CD4-positive, alpha-beta memory T cell (primary cell): ENCODE results near the gene PSMD14. TPM values are rescaled to one million over a fixed set of nuclear protein-coding genes. Genes with fewer than 3 reads are reported as not detected.

Source experiments
- CTCF ChIA-PET: fragments of 350-600 bp; sonication (Branson Sonifier 250); formaldehyde crosslinking; loops from one replicate; lab custom pipeline; 2021; ENCODE audit warnings: inconsistent platforms; ENCODE audit not compliant: partially characterized antibody; lab: Charles Lee
- POLR2A ChIA-PET: fragments of 350-600 bp; sonication (Branson Sonifier 250); formaldehyde crosslinking; loops from one replicate; lab custom pipeline; 2021; ENCODE audit not compliant: partially characterized antibody; lab: Charles Lee
- DNase-seq, 5 donors: peaks; one replicate each; pipeline versions ENCODE4 v3.0.0 to v3.0.0-alpha.2; 2020 to 2022; ENCODE audit warnings: mixed read lengths in 1 of 5
- H3K27ac ChIP-seq: one replicate; pipeline ENCODE4 v1.7.0; 2013; ENCODE audit warnings: low read depth, low read length
- H3K27me3 ChIP-seq: 2 replicates; pipeline ENCODE4 v1.7.0; 2013; ENCODE audit warnings: mild to moderate bottlenecking, low read length, moderate library complexity; ENCODE audit not compliant: insufficient read depth
- H3K36me3 ChIP-seq: 2 replicates; pipeline ENCODE4 v1.7.0; 2013; ENCODE audit warnings: mild to moderate bottlenecking, low read length, moderate library complexity; ENCODE audit not compliant: insufficient read depth
- H3K4me1 ChIP-seq: 2 replicates; pipeline ENCODE4 v1.7.0; 2013; ENCODE audit warnings: mild to moderate bottlenecking, low read length, moderate library complexity; ENCODE audit not compliant: insufficient read depth
- H3K4me3 ChIP-seq, 2 donors: one replicate each; pipeline ENCODE4 v1.7.0; 2013; ENCODE audit warnings: low read length in 2 of 2, mild to moderate bottlenecking in 1 of 2
- H3K9me3 ChIP-seq, 2 donors: one replicate each; pipeline ENCODE4 v1.7.0; 2013; ENCODE audit warnings: low read length in 2 of 2, control low read depth in 1 of 2; ENCODE audit not compliant: control insufficient read depth in 1 of 2
- H3K27ac Mint-ChIP-seq, 7 donors: one replicate each; pipeline ENCODE4 v1.8.0; 2020 to 2021; ENCODE audit warnings: mixed read lengths in 7 of 7, mild to moderate bottlenecking in 6 of 7, inconsistent platforms in 3 of 7, moderate library complexity in 3 of 7
- H3K27me3 Mint-ChIP-seq, 2 donors: one replicate each; pipeline ENCODE4 v1.8.0; 2020 to 2021; ENCODE audit warnings: mixed read lengths in 2 of 2
- H3K36me3 Mint-ChIP-seq, 2 donors: one replicate each; pipeline ENCODE4 v1.8.0; 2020 to 2021; ENCODE audit warnings: mixed read lengths in 2 of 2, inconsistent platforms in 1 of 2, mild to moderate bottlenecking in 1 of 2
- H3K4me1 Mint-ChIP-seq, 4 donors: one replicate each; pipeline ENCODE4 v1.8.0; 2020 to 2021; ENCODE audit warnings: mixed read lengths in 4 of 4, mild to moderate bottlenecking in 1 of 4
- H3K4me3 Mint-ChIP-seq, 8 donors: one replicate each; pipeline ENCODE4 v1.8.0; 2020 to 2021; ENCODE audit warnings: mixed read lengths in 8 of 8, mild to moderate bottlenecking in 7 of 8, moderate library complexity in 6 of 8, inconsistent platforms in 3 of 8
- H3K9me3 Mint-ChIP-seq, 8 donors: one replicate each; pipeline ENCODE4 v1.8.0; 2020 to 2021; ENCODE audit warnings: mixed read lengths in 8 of 8, mild to moderate bottlenecking in 5 of 8, inconsistent platforms in 3 of 8, moderate library complexity in 1 of 8
- intact Hi-C: fragments of 100-400 bp; cut with micrococcal nuclease; formaldehyde crosslinking; loops from one replicate; pipeline ENCODE4 v1.15.1; 2023
- polyA plus RNA-seq, 2 donors: library from polyadenylated mRNA; unstranded; fragments of 300-500 nt; fragmentation: Illumina TruSeq; gene quantifications; one replicate each; pipeline ENCODE4 v1.2.3, GENCODE V29; 2021
- total RNA-seq, 2 experiments: library from RNA; stranded (reverse); gene quantifications; one replicate each; pipeline ENCODE4 v1.2.3, GENCODE V29; 2021

Gene PSMD14
- total and polyA plus RNA-seq, 4 experiments from 2014 or later = 14.1 to 95.4 (median 35.5) TPM

GRCh38 chr2:161414042-161415033 is 106.1 kb downstream of the PSMD14 start:
- DNase-seq = no peak
- Mint-ChIP-seq H3K4me1 (peaks cover 39 to 52% (median 45%) of the 10 kb centered on the region in 4 donors), H3K4me3 (peak overlapping the region; percentile 70 to 91 (median 78)), H3K27ac (peak overlapping the region in 1 of 7 donors; percentile 54), H3K27me3 (peaks cover 43 to 44% of the 10 kb centered on the region in 2 donors), H3K36me3 (peaks cover 0 to 10% of the 10 kb centered on the region in 2 donors), H3K9me3 (no peaks in the 10 kb centered on the region)
- Histone ChIP-seq H3K4me3 (peak overlapping the region in 1 of 2 donors; percentile 19), H3K9me3 (no peaks in the 10 kb centered on the region), H3K27me3 (peaks cover 53% of the 10 kb centered on the region), H3K4me1 (peaks cover 54% of the 10 kb centered on the region), H3K27ac (no peak overlapping the region), H3K36me3 (no peaks in the 10 kb centered on the region)
- ChIA-PET CTCF (interaction anchor here (1.4 kb wide), 1 partner anchor 13 kb away, joined by 3 read pairs; no protein-coding TSS in a partner anchor), POLR2A (interaction anchor here (0.5 kb wide), 1 partner anchor 233 kb away, joined by 4 read pairs; no protein-coding TSS in a partner anchor)
- intact Hi-C loops = loop anchor here (5.0 to 10.0 kb wide), 2 partner anchors 107 to 540 kb away; partner anchors contain the start of gene PSMD14

DNA sequence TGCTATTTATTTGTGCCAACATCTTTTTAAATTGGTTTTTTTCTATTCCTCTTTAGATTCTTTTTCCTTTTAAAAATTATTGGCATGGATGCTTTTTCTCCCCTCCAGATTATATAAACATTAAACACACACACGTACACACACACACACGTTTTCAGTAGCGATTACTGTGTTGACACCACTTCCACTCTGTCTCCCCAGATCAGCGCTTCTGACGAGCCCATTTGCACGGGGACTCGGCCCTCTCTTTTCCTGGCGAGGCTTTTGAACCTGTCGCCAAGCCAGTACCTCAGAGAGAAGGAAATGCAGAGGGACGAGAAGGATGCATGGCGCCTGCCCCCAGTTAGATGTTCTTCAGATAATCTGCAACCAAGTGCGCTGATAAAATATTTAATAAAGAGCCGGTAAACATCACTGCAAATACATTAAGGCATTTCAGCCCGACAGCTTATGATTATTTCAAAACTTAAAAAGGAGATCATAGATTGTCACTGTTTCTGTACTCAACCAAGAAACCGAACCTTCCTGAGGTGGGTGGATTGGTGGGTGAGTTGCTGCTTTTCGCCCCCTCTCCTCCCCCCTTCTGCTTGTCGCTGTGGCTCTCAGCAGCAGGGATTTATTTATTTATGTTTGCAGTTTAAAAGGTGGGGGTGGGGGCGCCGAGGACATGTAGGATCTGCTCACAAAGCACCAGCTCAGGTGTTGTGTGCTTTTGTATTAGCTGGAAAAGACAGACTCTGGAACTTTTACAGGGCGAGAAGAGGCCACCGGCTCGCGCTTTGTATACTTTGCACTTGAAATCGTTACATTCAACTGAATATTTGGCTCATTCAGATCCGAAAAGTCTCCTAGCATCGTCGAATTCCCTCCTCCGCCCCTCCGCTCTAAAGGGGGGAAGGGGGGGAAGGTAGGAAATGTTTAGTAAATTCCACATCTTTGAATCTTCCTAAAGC is 107.1 kb downstream of the PSMD14 start:
- H3K27me3 Mint-ChIP-seq = peaks cover 48 to 52% of the 10 kb centered on the region in 2 donors
- peaks cover 0 to 1% (median 0%) of the 10 kb centered on the region in 8 donors for H3K9me3 Mint-ChIP-seq
- H3K4me3 Mint-ChIP-seq = peak overlapping the region; percentile 49 to 89 (median 76)
- H3K27ac Mint-ChIP-seq = peak overlapping the region in 2 of 7 donors; percentile 5 to 79
- peaks cover 54% of the 10 kb centered on the region for H3K4me1 ChIP-seq
- H3K36me3 Mint-ChIP-seq = peaks cover 0 to 8% of the 10 kb centered on the region in 2 donors
- peaks cover 59% of the 10 kb centered on the region for H3K27me3 ChIP-seq
- peak in 2 of 5 donors; percentile 15 to 18 for DNase-seq
- H3K36me3 ChIP-seq = no peaks in the 10 kb centered on the region
- peak overlapping the region; percentile 19 to 34 for H3K4me3 ChIP-seq
- intact Hi-C loops = loop anchor here (5.0 to 10.0 kb wide), 2 partner anchors 108 to 539 kb away; partner anchors contain the start of gene PSMD14
- H3K27ac ChIP-seq = no peak overlapping the region
- CTCF ChIA-PET = interaction anchor here (1.4 kb wide), 1 partner anchor 14 kb away, joined by 3 read pairs; no protein-coding TSS in a partner anchor
- H3K4me1 Mint-ChIP-seq = peaks cover 40 to 53% (median 46%) of the 10 kb centered on the region in 4 donors
- POLR2A ChIA-PET = no interaction called here
- no peaks in the 10 kb centered on the region for H3K9me3 ChIP-seq

GRCh38 chr2:161415987-161416707 is 107.9 kb downstream of the PSMD14 start, which contains the start of gene TBR1:
TSS of gene TBR1 (plus strand) at chr2:161416297. CDS start at chr2:161416411, 114 bp downstream.
- Histone ChIP-seq H3K4me3 (peak within 1 kb of the TSS; percentile 19 to 34), H3K27me3 (peaks cover 66% of the 10 kb centered on the region), H3K9me3 (no peaks in the 10 kb centered on the region), H3K4me1 (peaks cover 54% of the 10 kb centered on the region), H3K36me3 (no peaks in the 10 kb centered on the region), H3K27ac (no peak within 1 kb of the TSS)
- H3K27ac Mint-ChIP-seq = peak within 1 kb of the TSS in 2 of 7 donors; percentile 36 to 79
- peaks cover 56 to 60% of the 10 kb centered on the region in 2 donors for H3K27me3 Mint-ChIP-seq
- ChIA-PET POLR2A (no interaction called here), CTCF (no interaction called here)
- peak within 1 kb of the TSS; percentile 49 to 89 (median 76) for H3K4me3 Mint-ChIP-seq
- peaks cover 0 to 5% (median 0%) of the 10 kb centered on the region in 8 donors for H3K9me3 Mint-ChIP-seq
- intact Hi-C loops = loop anchor here (5.0 to 10.0 kb wide), 2 partner anchors 109 to 539 kb away; partner anchors contain the start of gene PSMD14
- H3K4me1 Mint-ChIP-seq = peaks cover 40 to 53% (median 46%) of the 10 kb centered on the region in 4 donors
- H3K36me3 Mint-ChIP-seq = peaks cover 0 to 8% of the 10 kb centered on the region in 2 donors
- peak in 2 of 5 donors; percentile 29 to 31 for DNase-seq

DNA sequence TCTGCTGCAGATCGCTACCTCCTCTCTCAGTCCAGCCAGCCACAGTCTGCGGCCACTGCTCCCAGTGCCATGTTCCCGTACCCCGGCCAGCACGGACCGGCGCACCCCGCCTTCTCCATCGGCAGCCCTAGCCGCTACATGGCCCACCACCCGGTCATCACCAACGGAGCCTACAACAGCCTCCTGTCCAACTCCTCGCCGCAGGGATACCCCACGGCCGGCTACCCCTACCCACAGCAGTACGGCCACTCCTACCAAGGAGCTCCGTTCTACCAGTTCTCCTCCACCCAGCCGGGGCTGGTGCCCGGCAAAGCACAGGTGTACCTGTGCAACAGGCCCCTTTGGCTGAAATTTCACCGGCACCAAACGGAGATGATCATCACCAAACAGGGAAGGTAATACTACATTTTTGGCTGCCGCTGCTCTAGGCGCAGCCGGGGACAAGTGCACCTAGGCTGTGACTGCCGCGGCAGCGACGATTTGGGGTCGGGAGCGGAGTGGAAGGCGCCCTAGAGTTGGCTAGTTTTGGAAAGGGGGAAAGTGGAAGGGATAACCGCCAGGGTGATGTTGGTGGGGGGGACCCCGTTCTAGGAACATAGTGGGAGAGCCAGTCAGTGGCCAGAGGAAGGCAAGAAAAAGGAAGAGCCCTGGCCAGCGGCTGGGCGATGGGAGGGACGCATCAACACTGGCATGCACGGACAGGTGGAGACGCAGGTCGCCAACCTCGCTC is 108.6 kb downstream of the PSMD14 start:
- H3K4me3 Mint-ChIP-seq = peak overlapping the region; percentile 16 to 89 (median 76)
- no peaks in the 10 kb centered on the region for H3K36me3 ChIP-seq
- peak overlapping the region in 2 of 7 donors; percentile 36 to 79 for H3K27ac Mint-ChIP-seq
- CTCF ChIA-PET = no interaction called here
- H3K27me3 Mint-ChIP-seq = peaks cover 60 to 67% of the 10 kb centered on the region in 2 donors
- H3K9me3 Mint-ChIP-seq = peaks cover 0 to 9% (median 0%) of the 10 kb centered on the region in 8 donors
- POLR2A ChIA-PET = no interaction called here
- H3K4me3 ChIP-seq = no peak overlapping the region
- H3K9me3 ChIP-seq = no peaks in the 10 kb centered on the region
- DNase-seq = peak in 2 of 5 donors; percentile 7 to 21
- H3K36me3 Mint-ChIP-seq = peaks cover 0 to 1% of the 10 kb centered on the region in 2 donors
- H3K27me3 ChIP-seq = peaks cover 73% of the 10 kb centered on the region
- H3K4me1 Mint-ChIP-seq = peaks cover 40 to 53% (median 46%) of the 10 kb centered on the region in 4 donors
- H3K27ac ChIP-seq = no peak overlapping the region
- peaks cover 54% of the 10 kb centered on the region for H3K4me1 ChIP-seq
- intact Hi-C loops = loop anchor here (5.0 to 10.0 kb wide), 2 partner anchors 110 to 538 kb away; partner anchors contain the start of gene PSMD14

DNA sequence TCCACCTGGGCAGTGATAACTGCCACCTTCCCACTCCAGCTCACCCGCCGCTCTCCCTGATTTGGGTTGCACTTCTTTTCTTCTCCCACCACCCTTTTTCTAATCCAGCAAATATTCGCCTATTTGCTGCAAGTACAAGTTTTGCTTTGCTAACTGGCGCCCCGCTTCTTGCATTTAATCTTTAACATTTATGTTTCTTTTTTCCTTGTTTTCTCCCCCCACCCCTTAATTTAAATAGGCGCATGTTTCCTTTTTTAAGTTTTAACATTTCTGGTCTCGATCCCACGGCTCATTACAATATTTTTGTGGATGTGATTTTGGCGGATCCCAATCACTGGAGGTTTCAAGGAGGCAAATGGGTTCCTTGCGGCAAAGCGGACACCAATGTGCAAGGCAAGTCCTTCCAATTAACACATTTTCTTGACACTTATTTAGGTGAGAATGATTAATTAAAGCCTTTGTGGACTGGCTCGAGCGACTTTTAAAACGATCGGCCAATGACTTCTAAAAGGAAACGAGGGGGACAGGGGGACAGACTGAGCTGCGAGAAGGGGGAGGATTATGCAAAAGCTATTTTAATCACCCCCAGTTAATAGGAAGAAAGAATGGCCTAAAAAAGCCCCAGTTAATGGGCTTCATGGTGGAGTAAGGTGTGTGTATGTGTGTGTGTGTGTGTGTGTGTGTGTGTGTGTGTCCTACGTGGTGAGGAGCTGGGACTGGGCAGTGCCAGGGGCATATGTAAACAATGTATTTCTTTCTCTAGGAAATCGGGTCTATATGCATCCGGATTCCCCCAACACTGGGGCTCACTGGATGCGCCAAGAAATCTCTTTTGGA is 109.4 kb downstream of the PSMD14 start:
- no peak overlapping the region for H3K27ac ChIP-seq
- no peak overlapping the region for H3K4me3 ChIP-seq
- ChIA-PET CTCF (no interaction called here), POLR2A (no interaction called here)
- H3K4me3 Mint-ChIP-seq = peak overlapping the region in 6 of 8 donors; percentile 39 to 89 (median 61)
- H3K4me1 ChIP-seq = peaks cover 54% of the 10 kb centered on the region
- H3K9me3 Mint-ChIP-seq = peaks cover 0 to 10% (median 2%) of the 10 kb centered on the region in 8 donors
- H3K4me1 Mint-ChIP-seq = peaks cover 40 to 58% (median 48%) of the 10 kb centered on the region in 4 donors
- H3K9me3 ChIP-seq = no peaks in the 10 kb centered on the region
- H3K27me3 Mint-ChIP-seq = peaks cover 67 to 75% of the 10 kb centered on the region in 2 donors
- intact Hi-C loops = loop anchor here (5.0 to 10.0 kb wide), 2 partner anchors 110 to 537 kb away; partner anchors contain the start of gene PSMD14
- H3K36me3 ChIP-seq = no peaks in the 10 kb centered on the region
- no peak for DNase-seq
- H3K27me3 ChIP-seq = peaks cover 81% of the 10 kb centered on the region
- no peaks in the 10 kb centered on the region for H3K36me3 Mint-ChIP-seq
- H3K27ac Mint-ChIP-seq = peak overlapping the region in 1 of 7 donors; percentile 79
